GM21447 (cell line): ENCODE data around the gene TAF12.
"Not testable (repeated sequence)": the region's sequence is repeated elsewhere in the genome, so short reads cannot be mapped to it uniquely, and the experiment has no call there.

Experiments
- ATAC-seq: cut with Tn5 transposase; IDR thresholded peaks from one replicate; pipeline ENCODE4 v1.9.1; 2021; ENCODE audit not compliant: unreplicated experiment

TAF12 gene, protein sequence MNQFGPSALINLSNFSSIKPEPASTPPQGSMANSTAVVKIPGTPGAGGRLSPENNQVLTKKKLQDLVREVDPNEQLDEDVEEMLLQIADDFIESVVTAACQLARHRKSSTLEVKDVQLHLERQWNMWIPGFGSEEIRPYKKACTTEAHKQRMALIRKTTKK

DNA sequence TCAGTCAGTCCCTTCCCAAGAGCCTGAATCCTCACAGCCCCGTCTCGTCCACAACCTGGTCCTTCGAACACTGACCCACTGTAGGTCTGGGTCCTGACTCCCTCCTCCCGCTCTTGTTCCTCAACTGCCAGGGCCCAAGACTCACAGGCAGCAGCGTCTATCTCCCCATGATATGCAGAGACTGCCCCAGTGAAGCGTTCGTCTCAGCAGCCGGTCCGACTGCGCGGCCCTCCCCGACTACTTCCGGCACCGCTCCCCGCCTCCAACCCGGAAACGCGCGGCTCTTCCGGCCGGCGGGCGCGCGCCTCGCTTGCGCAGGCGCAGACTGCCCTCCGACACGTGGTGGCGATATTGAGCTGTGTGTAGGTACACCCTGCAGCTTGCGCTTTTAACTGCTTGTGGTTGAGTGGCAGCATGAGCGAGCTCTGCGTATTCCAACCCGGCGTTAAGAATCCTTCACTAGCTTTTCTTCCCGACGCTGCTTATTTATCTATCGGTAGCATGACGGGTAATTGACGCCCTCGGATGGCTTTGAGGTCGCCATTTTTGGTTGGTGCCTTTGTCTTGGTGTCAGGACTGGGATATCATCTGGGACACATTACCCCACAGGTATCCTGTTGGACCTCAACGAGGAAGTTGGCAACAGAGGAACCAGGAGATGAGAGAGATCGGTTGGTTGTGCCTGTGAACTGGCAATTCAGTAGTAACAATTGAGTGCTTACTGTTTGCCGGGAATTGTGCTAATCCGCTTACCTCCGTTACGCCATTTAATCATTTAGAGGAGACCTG is at the start of gene TAF12:
TAF12 (minus strand) TSS at position 221 of the 789 bp plus-strand sequence. CDS start 20,986 bp downstream, outside the sequence.
- peak; percentile 68 for ATAC-seq

DNA sequence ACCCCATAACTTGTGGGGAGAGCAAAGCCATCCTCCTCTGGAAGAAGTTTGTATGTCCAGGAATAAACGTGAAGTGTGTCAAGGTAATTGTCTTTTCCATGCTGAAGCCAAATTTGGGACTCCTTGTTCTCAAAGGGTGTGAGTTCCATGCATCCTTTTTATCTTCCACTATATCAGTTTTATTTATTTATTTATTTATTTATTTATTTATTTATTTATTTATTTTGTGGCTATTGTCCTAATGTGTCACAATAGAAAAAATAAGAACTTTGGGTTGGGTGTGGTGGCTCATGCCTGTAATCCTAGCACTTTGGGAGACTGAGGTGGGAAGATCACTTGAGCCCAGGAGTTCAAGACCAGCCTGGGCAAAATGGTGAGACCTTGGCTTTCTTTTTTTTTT is 48.8 kb upstream of the TAF12 start:
- ATAC-seq, result not testable (repeated sequence)

DNA sequence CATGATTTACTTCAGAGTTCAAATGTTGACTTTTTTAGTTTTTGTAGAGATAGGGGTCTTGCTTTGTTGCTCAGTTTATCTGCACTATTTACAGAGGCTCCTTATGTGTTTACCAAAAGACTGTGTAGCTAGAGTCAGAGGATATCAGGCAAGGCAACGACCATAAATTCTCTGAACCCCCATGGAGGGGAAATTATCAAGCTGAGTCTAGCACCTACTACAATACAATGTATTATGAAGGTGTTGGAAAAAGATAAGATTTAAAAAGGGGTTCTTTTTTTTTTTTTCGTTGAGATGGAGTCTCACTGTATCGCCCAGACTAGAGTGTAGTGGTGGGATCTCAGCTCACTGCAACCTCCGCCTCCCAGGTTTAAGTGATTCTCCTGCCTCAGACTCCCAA is 42.1 kb upstream of the TAF12 start:
- no peak for ATAC-seq

DNA sequence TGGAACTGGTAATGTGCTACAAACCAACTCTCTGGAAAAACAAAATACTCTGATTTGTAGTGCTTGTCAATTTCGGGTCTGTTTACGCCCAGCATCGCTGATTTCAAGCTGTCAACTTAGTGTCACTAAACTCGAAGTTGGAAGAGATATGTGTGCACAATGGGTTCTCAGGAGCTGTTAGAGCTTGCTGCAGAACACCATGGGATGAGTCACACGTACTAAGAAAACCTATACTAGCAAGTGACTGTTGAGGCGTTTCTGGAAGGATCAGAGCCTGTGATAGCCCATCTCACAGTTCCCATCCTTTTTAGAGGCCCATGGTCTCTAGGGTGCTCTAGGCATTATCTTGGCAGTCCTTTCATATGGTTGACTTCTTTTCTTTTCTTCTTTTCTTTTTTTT is 40.0 kb upstream of the TAF12 start:
- ATAC-seq, result no peak

DNA sequence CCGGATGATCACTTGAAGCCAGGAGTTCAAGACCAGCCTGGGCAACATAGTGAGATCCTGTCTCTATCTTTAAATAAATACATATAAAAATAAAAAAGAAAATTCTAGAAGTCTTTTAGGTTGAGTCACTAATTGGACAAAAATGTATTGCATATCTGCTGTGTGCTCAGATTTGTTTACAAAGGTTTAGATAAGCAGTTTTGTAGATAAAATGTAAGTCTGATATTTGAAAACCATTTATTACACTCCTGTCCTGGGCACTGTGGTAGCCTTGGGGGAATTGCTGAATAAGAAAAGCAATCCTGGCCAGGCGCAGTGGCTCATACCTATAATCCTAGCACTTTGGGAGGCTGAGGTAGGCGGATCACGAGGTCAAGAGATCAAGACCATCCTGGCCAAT is 37.3 kb upstream of the TAF12 start:
- no peak for ATAC-seq

DNA sequence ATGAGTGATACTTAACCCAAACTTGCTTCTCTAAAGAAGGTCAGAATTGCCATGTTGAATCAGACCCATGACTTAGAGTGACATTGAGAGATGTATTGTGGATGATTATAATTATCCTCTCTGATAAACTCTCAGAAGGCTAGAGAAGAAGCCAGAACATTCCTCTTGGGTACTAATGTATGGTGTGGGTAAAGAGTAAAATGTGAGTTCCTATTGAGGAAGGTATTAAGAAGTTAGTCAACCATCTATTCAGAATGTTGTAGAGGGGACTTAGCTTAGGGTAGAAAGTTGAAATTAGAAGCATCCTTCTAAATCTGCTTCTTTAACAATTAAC is 33.0 kb upstream of the TAF12 start:
- no peak for ATAC-seq

DNA sequence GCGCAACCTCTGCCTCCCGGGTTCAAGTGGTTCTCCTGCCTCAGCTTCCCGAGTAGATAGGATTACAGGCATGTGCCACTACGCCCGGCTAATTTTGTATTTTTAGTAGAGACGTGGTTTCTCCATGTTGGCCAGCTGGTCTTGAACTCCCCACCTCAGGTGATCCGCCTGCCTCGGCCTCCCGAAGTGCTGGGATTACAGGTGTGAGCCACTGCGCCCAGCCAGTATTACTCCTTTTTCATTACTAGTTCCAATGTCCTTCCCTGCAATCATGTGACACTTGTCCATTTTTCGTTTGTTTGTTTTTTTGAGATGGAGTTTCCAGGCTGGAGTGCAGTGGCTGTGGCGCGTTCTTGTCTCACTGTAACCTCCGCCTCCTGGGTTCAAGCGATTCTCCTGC is 30.1 kb upstream of the TAF12 start:
- ATAC-seq, result not testable (repeated sequence)

DNA sequence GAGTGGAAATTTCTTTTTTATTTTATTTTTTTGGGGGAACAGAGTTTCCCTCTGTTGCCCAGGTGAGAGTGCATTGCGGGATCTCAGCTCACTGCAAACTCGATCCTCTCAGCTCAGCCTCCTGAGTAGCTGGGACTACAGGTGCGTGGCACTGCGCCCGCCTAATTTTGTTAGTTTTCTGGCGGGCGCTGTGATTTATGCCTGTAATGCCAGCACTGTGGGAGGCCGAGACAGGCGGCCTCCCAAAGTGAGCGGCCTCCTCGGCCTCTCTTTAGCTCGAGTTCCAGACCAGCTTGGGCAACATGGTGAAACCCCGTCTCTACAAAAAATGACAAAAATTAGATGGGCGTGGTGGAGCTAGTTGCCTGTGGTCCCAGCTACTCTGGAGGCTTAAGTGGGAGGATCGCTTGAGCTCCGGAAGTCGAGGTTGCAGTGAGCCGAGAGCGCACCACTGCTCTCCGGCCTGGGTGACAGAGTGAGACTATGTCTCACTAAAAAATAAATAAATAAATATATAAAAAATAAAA is 28.4 kb upstream of the TAF12 start:
- no peak for ATAC-seq

DNA sequence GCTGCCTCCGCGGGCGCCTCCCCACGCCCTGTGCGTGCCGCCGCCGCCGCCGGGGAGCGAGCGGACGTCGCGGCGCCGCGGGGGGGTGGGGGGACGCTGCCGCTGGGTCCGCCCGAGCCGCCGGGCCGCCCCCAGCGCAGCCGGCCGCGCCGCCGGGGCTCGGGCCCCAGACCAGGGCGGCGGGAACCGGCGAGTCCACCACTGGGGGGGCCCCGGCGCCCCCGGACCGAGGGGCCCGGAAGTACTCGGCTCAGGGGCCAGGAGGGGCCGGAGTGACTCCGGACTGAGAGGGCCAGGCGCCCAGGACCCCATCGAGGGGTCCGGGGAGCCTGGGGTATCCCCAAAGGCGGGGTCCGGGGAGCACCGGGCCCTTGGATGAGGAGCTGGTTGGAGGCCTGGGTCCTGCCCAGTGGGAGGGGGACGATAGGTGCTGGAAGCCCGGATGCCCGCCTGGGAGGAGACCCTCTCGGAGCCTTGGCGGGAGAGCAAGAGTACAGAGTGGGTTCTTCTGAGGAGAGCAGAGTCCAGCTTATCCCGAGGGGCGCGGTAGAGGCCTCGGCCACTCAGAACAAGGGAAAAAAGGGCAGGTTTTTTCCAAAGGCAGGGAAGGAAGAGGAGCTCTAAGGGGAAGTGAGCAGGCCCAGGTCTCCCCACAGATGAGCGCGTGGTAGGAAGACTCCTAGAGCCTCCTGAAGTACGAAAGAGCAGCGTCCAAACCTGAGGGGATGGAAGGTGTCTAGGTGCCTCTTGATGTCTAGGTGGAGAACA is 26.3 kb upstream of the TAF12 start:
- ATAC-seq, result peak; percentile 46

DNA sequence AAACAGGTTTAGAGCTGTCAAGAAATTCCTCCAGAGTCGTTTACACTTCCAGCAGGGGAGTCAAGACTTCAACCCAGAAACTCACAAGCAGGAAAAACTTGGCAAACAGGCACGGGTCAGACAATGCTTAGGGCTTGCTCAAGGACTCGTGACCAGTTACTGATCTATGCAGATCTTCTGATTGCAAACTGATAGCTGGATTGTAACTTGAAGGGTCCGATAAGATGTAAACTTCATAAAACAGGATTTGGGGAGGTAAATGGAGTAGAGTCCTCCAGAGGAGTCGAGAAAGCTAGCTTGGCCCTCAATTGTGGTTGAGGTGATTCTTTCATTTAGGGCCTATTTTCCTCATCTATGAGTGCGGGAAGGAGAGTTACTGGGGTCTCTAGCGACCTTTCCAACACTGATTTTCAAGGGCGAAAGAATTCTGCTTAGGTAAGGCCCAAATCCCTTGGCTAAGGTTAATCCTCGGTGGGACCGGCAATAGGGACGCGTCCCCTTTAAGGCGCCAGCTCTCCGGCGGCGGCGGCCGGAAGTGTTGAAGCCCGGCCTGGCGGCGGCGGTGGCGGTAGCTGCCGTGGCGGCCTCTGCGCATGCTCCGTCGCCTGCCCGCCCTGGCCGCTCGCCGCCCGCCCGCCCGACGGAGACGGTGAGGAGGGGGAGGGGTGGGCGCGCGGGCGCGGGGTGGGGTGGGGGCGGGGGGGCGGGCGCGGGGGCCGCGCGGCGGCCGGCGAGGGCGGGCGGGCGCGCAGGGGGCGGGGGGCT is 25.5 kb upstream of the TAF12 start, which contains the start of gene GMEB1:
GMEB1 (plus strand) TSS at position 594 of the 765 bp plus-strand sequence. CDS start 14,829 bp downstream, outside the sequence.
- peak; percentile 70 for ATAC-seq

DNA sequence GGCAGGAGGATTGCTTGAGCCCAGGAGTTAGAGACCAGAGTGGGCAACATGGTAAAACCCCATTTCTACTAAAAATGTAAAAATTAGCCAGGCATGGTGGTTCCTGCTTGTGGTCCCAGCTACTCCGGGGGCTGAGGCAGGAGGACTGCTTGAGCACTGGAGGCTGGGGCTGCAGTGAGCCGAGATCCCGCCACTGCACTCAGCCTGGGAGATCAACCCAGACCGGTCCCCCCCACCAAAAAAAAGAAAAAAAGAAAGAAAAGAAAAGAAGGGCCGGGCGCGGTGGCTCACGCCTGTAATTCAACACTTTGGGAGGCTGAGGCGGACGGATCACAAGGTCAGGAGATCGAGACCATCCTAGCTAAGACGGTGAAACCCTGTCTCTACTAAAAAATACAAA is 23.9 kb upstream of the TAF12 start:
- no peak for ATAC-seq

DNA sequence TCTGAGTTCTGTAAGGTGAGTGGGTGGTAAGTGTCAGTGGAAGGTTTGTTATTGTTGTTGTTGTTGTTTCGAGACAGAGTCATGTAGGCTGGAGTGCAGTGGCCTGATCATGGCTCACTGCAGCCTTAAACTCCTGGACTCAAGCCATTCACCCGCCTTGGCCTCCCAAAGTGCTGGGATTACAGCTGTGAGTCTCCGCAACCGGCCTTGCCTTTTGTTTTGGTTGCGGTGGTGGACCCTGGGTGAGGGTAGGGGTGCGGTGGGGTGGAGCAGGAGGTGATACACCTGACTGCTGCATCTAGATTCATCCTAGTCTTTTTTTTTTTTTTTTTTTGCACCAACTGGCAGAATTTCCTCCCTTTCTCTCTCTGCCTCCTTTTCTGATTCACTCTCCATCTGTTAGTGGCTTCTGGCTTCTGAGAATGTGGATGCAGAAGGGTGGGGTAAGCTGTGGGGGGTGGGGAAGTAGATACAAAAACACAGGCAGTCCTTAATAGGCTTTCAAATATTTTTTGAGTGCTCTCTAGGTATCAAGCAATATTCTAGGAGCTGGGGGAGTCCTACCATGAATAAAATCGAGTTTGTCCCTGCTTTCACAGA is 21.1 kb upstream of the TAF12 start:
- no peak for ATAC-seq

DNA sequence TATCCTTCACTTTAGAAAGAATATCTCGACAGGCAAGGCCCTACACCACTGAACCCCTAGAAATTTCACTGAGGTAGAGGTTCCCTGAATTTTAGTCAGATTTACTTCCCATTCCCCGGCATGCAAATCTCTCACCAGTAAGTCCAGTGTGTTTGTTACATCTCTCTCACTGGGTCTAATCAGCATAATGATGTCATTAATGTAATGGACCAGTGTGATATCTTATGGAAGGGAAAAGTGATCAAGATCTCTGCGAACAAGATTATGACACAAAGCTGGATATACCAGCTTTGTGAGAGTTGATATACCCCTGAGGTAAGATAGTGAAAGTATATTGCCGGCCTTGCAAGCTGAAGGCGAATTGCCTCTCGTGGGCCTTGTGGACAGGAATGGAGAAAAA is 13.5 kb upstream of the TAF12 start:
- ATAC-seq, result no peak

DNA sequence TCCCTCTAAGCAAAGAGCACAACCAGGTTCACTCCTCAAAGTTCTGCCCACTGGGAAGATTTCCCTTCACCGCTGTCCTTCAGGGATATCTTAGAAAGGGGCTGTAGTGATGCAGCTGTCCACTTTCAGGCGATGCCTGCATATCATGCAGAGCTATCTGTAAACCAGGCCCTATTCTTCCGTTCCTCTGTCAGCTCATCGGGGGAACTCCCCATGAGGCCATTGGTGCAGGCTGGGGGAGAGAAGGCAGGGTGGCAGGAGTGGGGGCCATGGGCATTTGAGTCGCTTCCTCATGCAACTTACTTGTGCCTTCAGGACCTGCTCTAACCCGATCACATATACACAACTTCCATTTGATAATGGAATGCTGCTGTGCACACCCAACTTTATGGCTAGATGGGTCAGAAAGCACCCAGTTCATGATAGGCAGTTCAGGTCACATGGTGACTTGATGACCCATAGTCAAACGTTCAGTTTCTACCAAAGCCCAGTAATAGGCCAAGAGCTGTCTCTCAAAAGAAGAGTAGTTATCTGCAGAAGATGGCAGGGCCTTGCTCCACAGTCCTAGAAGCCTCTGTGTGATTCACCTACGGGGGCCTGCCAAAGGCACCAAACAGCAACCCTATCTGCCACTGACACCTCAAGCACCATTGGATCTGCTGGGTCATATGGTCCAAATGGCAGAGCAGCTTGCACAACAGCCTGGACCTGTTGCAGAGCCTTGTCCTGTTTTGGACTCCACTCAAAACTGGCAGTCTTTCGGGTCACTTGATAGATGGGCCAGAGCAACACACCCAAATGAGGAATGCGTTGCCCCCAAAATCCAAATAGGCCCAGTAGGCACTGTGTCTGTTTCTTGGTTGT is 12.8 kb upstream of the TAF12 start:
- ATAC-seq, result not testable (repeated sequence)

DNA sequence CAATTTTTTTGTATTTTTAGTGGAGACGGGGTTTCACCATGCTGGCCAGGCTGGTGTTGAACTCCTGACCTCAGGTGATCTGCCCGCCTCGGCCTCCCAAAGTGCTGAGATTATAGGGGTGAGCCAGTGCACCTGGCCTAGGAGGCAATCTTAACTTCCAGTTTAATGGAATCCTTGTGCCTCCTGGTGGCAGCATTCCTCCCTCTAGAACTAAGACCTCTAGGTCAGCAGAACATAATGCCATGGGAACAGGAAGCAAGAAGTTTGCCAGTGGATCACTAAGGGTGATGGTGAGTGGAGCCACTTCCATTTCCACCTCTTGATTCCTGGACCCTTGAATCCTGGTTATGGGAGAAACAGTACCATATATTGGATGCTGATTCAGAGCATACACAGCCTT is 11.0 kb upstream of the TAF12 start:
- not testable (repeated sequence) for ATAC-seq

DNA sequence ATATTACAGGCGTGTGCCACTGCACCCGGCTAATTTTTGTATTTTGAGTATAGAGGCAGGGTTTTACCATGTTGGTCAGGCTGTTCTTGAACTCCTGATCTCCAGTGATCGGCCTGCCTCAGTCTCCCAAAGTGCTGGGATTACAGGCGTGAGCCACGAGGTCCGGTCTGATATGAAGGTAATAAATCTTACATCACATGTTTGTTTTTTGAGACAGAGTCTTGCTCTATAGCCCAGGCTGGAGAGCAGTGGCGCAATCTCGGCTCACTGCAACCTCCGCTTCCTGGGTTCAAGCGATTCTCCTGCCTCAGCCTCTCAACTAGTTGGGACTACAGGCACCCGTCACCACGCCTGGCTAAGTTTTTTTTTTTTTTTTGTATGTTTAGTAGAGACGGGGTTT is 10.2 kb upstream of the TAF12 start:
- ATAC-seq, result not testable (repeated sequence)

DNA sequence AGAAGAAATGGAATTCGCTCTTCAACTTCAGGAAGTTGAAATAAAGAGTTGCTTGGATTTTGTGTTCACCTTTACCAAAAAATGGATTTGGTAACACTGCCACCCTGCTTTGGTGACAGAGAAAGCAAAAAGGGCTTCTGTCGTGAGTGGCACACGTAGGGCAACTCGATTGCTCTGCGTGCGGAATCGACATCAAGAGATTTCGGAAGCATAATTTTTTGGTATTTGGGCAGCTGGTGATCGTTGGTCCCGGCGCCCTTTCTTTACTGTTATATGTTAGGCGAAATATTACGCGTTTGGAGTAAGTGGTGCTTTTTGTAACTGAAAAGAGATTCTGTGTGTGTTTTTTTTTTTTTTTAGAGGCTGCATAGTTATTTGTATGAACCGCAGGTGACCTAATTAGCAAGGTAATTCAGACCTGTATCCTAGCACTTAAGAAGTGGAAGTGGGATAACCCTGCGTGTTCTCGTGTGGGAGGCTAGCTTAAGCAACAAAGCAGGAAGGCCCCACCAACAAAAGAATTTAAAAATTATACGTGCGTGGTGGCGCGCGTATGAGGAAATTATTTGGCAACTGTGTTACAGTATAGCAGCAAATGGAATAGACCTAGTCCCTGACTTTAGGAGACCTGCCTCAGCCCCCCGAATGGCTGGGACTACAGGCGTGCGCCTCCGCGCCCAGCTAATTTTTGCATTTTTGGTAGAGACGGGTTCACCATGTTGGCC is 5.8 kb upstream of the TAF12 start, which contains the start of gene RNU11:
RNU11 (plus strand) TSS at position 127 of the 725 bp plus-strand sequence.
- peak; percentile 62 for ATAC-seq

DNA sequence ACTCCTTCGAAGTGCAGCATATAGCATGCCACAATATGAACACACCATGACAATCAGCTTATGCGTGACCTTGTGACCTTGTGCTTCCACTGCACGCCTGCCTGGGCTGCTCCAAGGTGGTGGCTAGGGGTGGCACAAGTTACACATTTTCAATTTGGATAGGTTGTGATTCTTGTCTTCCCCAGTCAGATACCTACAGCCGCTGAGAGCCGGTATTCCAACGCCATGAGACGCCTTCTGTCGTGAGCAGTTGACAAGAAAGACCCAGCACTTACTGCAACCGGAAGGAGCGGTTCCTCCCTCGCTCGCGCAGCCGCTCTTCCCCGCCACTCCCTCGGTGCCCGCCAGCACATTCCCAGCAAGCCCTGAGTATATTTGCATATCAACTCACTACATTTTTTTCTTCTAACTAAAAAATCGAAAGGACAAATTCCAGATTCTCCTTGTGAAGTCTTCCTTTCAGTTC is 5.2 kb upstream of the TAF12 start:
- ATAC-seq, result peak; percentile 64

DNA sequence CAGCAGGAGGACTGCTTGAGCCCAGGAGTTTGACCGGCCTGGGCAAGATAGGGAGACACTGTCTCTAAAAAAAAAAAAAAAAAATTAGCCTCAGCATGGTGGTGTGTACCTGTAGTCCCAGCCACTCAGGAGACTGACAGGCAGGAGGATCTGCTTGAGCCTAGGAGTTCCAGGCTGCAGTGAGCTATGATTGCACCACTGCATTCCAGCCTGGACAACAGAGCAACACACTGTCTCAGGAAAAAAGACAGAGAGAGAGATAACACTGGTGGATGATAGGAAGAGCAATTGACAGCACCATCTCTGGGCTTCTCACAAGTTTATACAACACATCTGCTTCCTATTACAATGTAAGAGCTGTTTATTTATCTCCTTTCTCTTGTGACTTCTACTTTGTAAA is 3.2 kb upstream of the TAF12 start:
- ATAC-seq, result no peak
